K562 (cell line): ENCODE data around the gene VDAC2. TPM values are rescaled to one million over a fixed set of nuclear protein-coding genes. Genes with fewer than 3 reads are reported as not detected.

Experiments used
- ATAC-seq: fragments of 200-7000 bp; cut with Tn5 transposase; 3 replicates; pipeline ENCODE4 v1.9.1; 2020; ENCODE audit warnings: moderate library complexity
- BruUV-seq: library from RNA; stranded (reverse); fragments of 400-500 nt; replicated peaks from 2 replicates; lab custom pipeline; 2021; lab: Mats Ljungman, UMichigan
- CTCF ChIA-PET: fragments of 300-600 bp; formaldehyde crosslinking; extraction: SDS; loops from one replicate; lab custom pipeline; 2021; ENCODE audit warnings: low intra/inter-chr PET ratio; lab: Yijun Ruan, JAX
- POLR2A ChIA-PET: fragments of 300-600, 350-650 bp; sonication (Branson Sonifier 250); formaldehyde crosslinking; extraction: SDS; loops from one replicate; lab custom pipeline; 2021; ENCODE audit warnings: antibody characterized with exemption, inconsistent platforms; lab: Yijun Ruan, JAX
- DNase-seq, 4 experiments: peaks; one replicate each; pipeline versions ENCODE4 v3.0.0 to v3.0.0-alpha.2; 2011 to 2018; ENCODE audit warnings: low spot score in 3 of 4, mixed read lengths in 3 of 4; ENCODE audit errors: extremely low read depth in 1 of 4
- FAIRE-seq: peaks from 2 replicates; lab custom pipeline; 2011; peaks lifted over from hg19 to GRCh38; lab: Jason Lieb, UNC
- H2AFZ ChIP-seq: 2 replicates; pipeline ENCODE4 v1.6.0; 2011; ENCODE audit warnings: low read depth, low read length, control low read depth, inconsistent platforms
- H3K27ac ChIP-seq: fragments of 200-600 bp; 3 replicates; pipeline ENCODE4 v1.8.0; 2011; ENCODE audit warnings: low read depth, mild to moderate bottlenecking, control low read depth, inconsistent platforms, low read length, moderate library complexity, mixed read lengths; ENCODE audit errors: extremely low read depth
- H3K27me3 ChIP-seq, 2 experiments: fragments of 300-600 bp in 1 of 2; 2 replicates in 1 of 2; 3 replicates in 1 of 2; pipeline versions ENCODE4 v1.6.0 to v1.8.0; 2011; ENCODE audit warnings: inconsistent platforms in 2 of 2, low read length in 2 of 2, mild to moderate bottlenecking in 1 of 2, mixed read lengths in 1 of 2, moderate library complexity in 1 of 2; ENCODE audit not compliant: control insufficient read depth in 2 of 2, insufficient read depth in 2 of 2
- H3K36me3 ChIP-seq: fragments of 300-600 bp; 3 replicates; pipeline ENCODE4 v1.8.0; 2011; ENCODE audit warnings: mild to moderate bottlenecking, low read length, inconsistent platforms; ENCODE audit not compliant: control insufficient read depth, insufficient read depth
- H3K4me1 ChIP-seq, 2 experiments: fragments of 200-600 bp in 1 of 2; replicated peaks in 1 of 2; 2 replicates in 1 of 2; 3 replicates in 1 of 2; pipeline versions ENCODE4 v1.5.1 to v1.8.0; 2011; ENCODE audit warnings: inconsistent platforms in 2 of 2, low read length in 2 of 2, mild to moderate bottlenecking in 1 of 2, mixed read lengths in 1 of 2, moderate library complexity in 1 of 2; ENCODE audit not compliant: control insufficient read depth in 2 of 2, insufficient read depth in 2 of 2
- H3K4me2 ChIP-seq: 2 replicates; pipeline ENCODE4 v1.6.1; 2011; ENCODE audit warnings: low read length, control low read depth, inconsistent platforms, mixed read lengths; ENCODE audit not compliant: insufficient read depth
- H3K4me3 ChIP-seq: fragments of 200-600 bp; sonication (generic), shearing (Covaris generic); 2 replicates; pipeline ENCODE4 v1.5.1; 2016; ENCODE audit warnings: control low read depth, inconsistent platforms
- H3K79me2 ChIP-seq: fragments of 200-600 bp; 3 replicates; pipeline ENCODE4 v1.8.0; 2011; ENCODE audit warnings: low read length, inconsistent platforms; ENCODE audit not compliant: control insufficient read depth, insufficient read depth
- H3K9ac ChIP-seq, 2 experiments: 2 replicates each; pipeline versions ENCODE4 v1.6.0 to v1.6.1; 2011; ENCODE audit warnings: low read depth in 2 of 2, low read length in 2 of 2, control low read depth in 1 of 2, inconsistent platforms in 1 of 2, mild to moderate bottlenecking in 1 of 2, mixed read lengths in 1 of 2; ENCODE audit not compliant: insufficient read depth in 1 of 2
- H3K9me1 ChIP-seq: one replicate; pipeline ENCODE4 v1.6.0; 2011; ENCODE audit warnings: inconsistent platforms, mild to moderate bottlenecking, low read length, moderate library complexity; ENCODE audit not compliant: control insufficient read depth, insufficient read depth
- H3K9me3 ChIP-seq: replicated peaks from 2 replicates; pipeline ENCODE4 v1.5.1; 2011; ENCODE audit warnings: low read depth, low read length, inconsistent platforms; ENCODE audit not compliant: control insufficient read depth, insufficient read depth
- H4K20me1 ChIP-seq: replicated peaks from 2 replicates; pipeline ENCODE4 v1.6.1; 2011; ENCODE audit warnings: low read length, inconsistent platforms, mixed read lengths; ENCODE audit not compliant: control insufficient read depth, insufficient read depth
- CBX3 ChIP-seq, 2 experiments: IDR thresholded peaks; 1 replicate in 1 of 2; 2 replicates in 1 of 2; pipeline ENCODE4 v1.6.1; 2012; ENCODE audit warnings: inconsistent platforms in 2 of 2, low read length in 2 of 2, borderline replicate concordance in 1 of 2, control low read depth in 1 of 2
- DDX20 ChIP-seq: fragments of 450-650 bp; IDR thresholded peaks from 2 replicates; pipeline ENCODE4 v1.6.1; 2016; ENCODE audit warnings: missing genetic modification characterization, low read depth, mild to moderate bottlenecking, missing compliant biosample characterization, moderate library complexity
- RBBP5 ChIP-seq: fragments of 200-600 bp; sonication (generic); IDR thresholded peaks from 2 replicates; pipeline ENCODE4 v1.6.1; 2012; ENCODE audit warnings: borderline replicate concordance, mild to moderate bottlenecking, low read length, control low read depth, inconsistent platforms; ENCODE audit not compliant: insufficient read depth, poor library complexity, severe bottlenecking
- RBM25 ChIP-seq: fragments of 200-400 bp; formaldehyde crosslinking; IDR thresholded peaks from 2 replicates; pipeline ENCODE4 v1.6.1; 2018; ENCODE audit warnings: low read length, low read depth, moderate library complexity; ENCODE audit not compliant: severe bottlenecking
- SMARCA5 ChIP-seq: fragments of 450-650 bp; IDR thresholded peaks from 2 replicates; pipeline ENCODE4 v1.6.1; 2016
- TRIM24 ChIP-seq, 2 experiments: fragments of 450-650 bp; IDR thresholded peaks; 2 replicates each; pipeline ENCODE4 v1.6.1; 2016
- TRIM28 ChIP-seq: fragments of 450-650 bp; IDR thresholded peaks from 2 replicates; pipeline ENCODE4 v1.6.1; 2017
- ZNF280A ChIP-seq: fragments of 450-650 bp; IDR thresholded peaks from 2 replicates; pipeline ENCODE4 v1.6.1; 2018; ENCODE audit warnings: mild to moderate bottlenecking, low read depth; ENCODE audit not compliant: partially characterized antibody
- WGBS: fragments of 100-300 bp; shearing (Covaris generic); methylation state at CpG from one replicate; pipeline ENCODE4 v1.1.6; 2016; ENCODE audit warnings: low coverage, mixed read lengths; ENCODE audit not compliant: insufficient coverage; ENCODE audit errors: missing lambda C conversion rate; 5-methylcytosine and 5-hydroxymethylcytosine counted together
- in situ Hi-C: fragments of 300-500 bp; cut with MboI; formaldehyde crosslinking; loops from 4 replicates; pipeline ENCODE4 v1.15.0; 2018; ENCODE audit warnings: inconsistent platforms, mixed read lengths
- intact Hi-C: fragments of 100-400 bp; cut with micrococcal nuclease; formaldehyde crosslinking; loops from 2 replicates; pipeline ENCODE4 v1.14.2; 2022
- polyA plus RNA-seq, 8 experiments: library from polyadenylated mRNA; depleted of rRNA in 4 of 8; stranded (reverse) in 5 of 8; unstranded in 3 of 8; fragments of >200 nt; fragmentation: Nextera tagmentation in 2 of 8; fragmentation: Illumina TruSeq in 1 of 8; extraction: Ambion mirVana in 2 of 8; extraction: Trizol in 1 of 8; gene quantifications; 2 replicates each; pipeline versions ENCODE4 v1.2.1 to v1.2.3, GENCODE V29; 2011 to 2014; ENCODE audit warnings: inconsistent platforms in 1 of 8, missing spikeins in 1 of 8
- total RNA-seq, 7 experiments: library from RNA; depleted of rRNA in 6 of 7; stranded (reverse); fragments of >200 nt in 6 of 7; fragmentation: Illumina TruSeq in 2 of 7; extraction: Trizol in 2 of 7; gene quantifications; 2 replicates each; pipeline versions ENCODE4 v1.2.1 to v1.2.3, GENCODE V29; 2011 to 2021; ENCODE audit warnings: low replicate concordance in 1 of 7

The VDAC2 gene
- total and polyA plus RNA-seq, 9 of the 15 experiments (the other 6 are each of a cell fraction or from before 2014, with no cell fraction given), result 139 to 450 (median 250) TPM

DNA sequence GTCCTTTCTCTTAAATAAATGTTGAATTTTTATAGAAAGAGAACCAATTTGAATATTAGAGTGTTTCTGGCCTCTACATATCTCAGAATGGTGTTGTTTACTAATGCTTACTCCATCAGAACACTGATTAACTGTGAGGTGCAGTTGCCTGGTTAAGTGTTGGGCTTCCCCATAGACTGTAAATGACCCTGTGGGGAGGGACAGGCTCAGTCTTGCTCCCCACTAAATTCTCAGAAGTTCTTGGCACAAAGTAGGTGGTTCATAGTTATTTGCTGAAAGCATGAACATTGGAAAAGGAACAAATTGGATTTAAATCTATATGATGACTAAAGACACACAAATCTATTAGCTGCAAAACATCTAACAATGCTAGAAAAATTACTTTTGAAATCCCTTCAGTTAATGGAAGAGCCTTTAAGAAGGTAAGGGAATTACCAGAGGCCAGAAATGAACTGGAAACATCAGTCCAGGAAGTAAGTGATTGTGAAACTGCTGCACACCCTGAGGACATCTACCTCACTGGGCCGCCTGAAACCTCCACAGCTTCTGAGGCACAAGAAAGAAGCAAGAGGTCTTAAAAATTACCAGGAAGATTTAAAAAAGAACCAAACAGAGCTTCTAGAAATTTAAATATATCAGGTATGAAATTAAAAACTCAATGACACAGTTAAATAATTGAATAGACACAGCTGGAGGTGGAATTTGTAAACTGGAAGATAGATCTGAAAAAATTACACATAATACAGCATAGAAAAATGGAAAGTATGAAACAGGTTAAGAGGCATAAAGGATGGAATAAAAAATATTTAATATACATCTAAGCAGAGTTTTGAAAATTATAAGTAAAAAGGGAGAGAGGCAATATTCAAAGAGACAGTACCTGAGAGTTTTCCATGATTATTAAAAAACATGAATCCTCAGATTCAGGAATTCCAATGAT lies 43.0 kb downstream of the VDAC2 start:
- FAIRE-seq (no peak), ATAC-seq (no peak), DNase-seq (no peak)
- Histone ChIP-seq H3K9ac (no peak overlapping the region), H4K20me1 (no peaks in the 10 kb centered on the region), H2AFZ (no peak overlapping the region), H3K27me3 (peaks cover 0 to 5% of the 10 kb centered on the region in 2 experiments; a peak in 1 of 5 replicates), H3K4me3 (no peak overlapping the region), H3K79me2 (no peaks in the 10 kb centered on the region), H3K9me3 (peaks cover 2% of the 10 kb centered on the region; the same call in 1 of the 2 replicates), H3K4me2 (no peak overlapping the region), H3K36me3 (no peaks in the 10 kb centered on the region), H3K9me1 (no peaks in the 10 kb centered on the region), H3K27ac (no peak overlapping the region), H3K4me1 (no peaks in the 10 kb centered on the region)
- WGBS, result 16% methylated on average over 1 of the region's 1 CpG
- ChIA-PET CTCF (interaction anchor here (0.6 kb wide), 1 partner anchor 1724 kb away, joined by 4 read pairs; no protein-coding TSS in a partner anchor), POLR2A (interaction anchor here (0.6 to 1.8 kb wide), 2 partner anchors 10 to 16 kb away, joined by 3 to 5 read pairs; no protein-coding TSS in a partner anchor)
- BruUV-seq, result no TSS peak
- intact Hi-C loops (no loop called here), in situ Hi-C loops (no loop called here)
- TF ChIP-seq DDX20 (tag) (no peak), TRIM24 (IDR thresholded peaks at IDR 0.05) (0 out of 4 replicates have a peak, but pooled peaks of 1 of the 2 experiments have one; percentile 42), TRIM28 (peak; percentile 84), SMARCA5 (0 out of 2 replicates have a peak, but pooled peaks have one; percentile 38), CBX3 (IDR thresholded peaks at IDR 0.05; ENCODE audit: borderline replicate concordance in 1 of 2, low read length in 2 of 2) (peak in 1 of 2 experiments; percentile 83; a peak in 1 of 3 replicates), RBM25 (peak; percentile 43), RBBP5 (no peak), ZNF280A (peak; percentile 52)
